NCI-H2029 (cell line): Measurements from ENCODE around the gene MAGEA9.
A peak's percentile ranks its signal among the peaks of the same experiment; 100 is the strongest.
"Not testable (repeated sequence)": the region's sequence is repeated elsewhere in the genome, so short reads cannot be mapped to it uniquely, and the experiment has no call there.

ENCODE experiments used
- DNase-seq: peaks from one replicate; lab custom pipeline; 2025; lab: John Stamatoyannopoulos, UW

The MAGEA9 gene

DNA sequence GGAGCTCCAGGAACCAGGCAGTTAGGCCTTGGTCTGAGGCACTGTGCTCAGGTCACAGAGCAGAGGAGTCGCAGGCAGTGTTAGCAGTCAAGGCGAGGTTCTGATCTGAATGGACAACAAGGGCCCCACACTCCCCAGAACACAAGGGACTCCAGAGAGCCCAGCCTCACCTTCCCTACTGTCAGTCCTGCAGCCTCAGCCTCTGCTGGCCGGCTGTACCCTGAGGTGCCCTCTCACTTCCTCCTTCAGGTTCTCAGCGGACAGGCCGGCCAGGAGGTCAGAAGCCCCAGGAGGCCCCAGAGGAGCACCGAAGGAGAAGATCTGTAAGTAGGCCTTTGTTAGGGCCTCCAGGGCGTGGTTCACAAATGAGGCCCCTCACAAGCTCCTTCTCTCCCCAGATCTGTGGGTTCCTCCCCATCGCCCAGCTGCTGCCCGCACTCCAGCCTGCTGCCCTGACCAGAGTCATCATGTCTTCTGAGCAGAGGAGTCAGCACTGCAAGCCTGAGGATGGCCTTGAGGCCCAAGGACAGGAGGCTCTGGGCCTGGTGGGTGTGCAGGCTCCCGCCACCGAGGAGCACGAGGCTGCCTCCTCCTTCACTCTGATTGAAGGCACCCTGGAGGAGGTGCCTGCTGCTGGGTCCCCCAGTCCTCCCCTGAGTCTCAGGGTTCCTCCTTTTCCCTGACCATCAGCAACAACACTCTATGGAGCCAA is 26.2 kb downstream of the MAGEA9 start:
- no peak for DNase-seq

GRCh38 chrX:149818652-149819051 is 36.9 kb downstream of the MAGEA9 start:
- DNase-seq, result no peak

- no peak for DNase-seq
These were observed 37.6 kb downstream of the MAGEA9 start for GRCh38 chrX:149819371-149819770.

GRCh38 chrX:149825424-149825823 is 43.7 kb downstream of the MAGEA9 start:
- DNase-seq, result peak; percentile 10

DNA sequence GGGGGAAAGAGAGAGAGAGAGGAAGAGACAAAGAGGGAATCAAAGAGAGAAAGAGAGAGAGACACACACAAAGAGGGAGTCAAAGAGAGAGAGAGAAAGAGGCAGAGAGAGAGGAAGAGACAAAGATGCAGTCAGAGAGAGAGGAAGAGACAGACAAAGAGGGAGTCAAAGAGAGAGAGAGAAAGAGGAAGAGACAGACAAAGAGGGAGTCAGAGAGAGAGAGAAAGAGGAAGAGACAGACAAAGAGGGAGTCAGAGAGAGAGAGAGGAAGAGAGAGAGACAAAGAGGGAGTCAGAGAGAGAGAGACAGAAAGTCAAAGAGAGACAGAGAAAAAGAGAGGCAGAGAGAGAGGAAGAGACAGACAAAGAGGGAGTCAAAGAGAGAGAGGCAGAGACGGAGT is 45.5 kb downstream of the MAGEA9 start:
- DNase-seq, result no peak

DNA sequence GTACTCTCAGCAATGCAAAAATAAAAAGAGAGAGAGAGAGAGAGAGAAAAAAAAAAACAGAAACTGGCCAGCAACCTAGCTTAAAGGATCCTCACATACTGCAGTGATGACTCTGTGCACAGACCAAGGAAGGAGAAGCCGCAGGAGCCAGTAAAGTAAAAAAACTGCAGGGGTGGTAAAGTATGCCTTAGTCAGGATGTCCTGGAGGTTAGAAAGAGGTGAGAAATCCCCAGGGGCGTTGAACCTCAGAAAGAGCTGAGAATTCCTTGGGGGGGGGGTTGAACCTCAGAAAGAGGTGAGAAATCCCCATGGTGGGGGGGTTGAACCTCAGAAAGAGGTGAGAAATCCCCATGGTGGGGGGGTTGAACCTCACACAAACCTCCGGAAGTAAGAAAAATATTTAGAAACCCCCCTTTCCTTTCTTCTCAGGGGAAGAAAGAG is 48.0 kb downstream of the MAGEA9 start:
- DNase-seq, result no peak

DNA sequence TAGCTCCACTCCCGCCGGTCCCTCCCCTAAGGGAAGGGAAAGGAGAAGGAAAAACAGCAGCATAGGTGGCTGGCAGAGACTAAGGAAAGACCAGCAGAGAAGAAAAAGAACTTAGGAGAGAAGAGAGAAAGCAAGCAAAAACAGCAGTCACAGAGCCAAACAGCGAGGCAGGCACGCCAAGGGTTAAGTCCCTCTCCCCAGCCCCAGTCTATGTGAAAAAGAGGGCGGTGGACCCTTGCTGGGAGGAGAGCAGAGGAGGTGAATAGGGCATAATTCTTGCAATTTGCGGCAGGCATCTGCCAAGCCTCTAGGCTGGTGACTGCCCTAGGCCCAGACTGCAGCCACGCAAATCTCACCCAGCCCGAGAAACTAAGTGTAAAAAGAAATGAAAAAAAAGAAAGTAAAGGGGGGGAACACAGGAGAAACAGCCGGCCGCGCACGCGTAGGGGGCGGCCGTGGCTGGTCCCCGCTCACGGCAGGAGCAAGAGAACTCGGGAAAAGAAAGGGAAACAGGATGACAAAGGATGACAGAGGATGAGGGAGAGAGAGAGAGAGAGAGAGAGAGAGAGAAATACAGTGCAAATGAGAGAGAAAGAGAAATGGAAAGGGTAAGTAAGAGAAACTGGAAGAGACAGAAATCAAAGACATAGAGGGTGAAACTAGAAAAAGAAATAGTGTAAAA is 48.6 kb downstream of the MAGEA9 start:
- no peak for DNase-seq

DNA sequence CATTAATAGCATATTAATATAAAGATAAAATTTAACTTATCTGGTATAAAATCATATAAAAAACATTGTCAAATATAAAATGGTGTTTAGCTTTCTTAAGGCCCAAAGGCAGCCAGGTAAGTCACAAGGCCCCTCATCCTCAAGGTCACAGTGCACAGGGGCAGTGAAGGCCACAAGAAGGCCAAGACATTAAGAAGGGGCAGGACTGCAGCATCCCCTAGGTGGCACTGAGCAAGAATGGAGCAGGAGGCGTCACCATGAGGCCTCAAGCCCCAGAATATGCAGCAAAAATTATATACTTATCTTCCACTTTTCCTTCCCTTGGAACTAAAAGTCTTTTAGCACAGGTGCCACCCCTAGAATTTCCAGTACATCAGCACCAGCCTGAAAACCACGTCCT is 49.7 kb downstream of the MAGEA9 start:
- DNase-seq, result no peak

DNA sequence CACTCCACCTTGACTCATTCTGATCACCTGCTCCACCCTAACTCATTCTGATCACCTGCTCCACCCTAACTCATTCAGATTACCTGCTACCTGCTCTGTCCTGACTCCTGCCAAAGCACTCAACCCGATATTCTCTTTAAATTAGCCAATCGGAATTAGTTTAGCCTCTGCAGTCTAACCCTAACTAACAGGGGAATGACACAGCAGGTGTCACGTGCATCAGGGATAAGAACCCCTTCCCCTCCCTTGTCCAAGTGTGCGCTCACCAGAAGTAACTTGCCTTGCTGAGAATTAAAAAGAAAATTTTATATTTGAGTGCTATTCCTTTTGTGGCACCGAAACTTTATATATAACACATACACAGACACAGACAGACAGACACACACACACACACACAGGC is 55.0 kb downstream of the MAGEA9 start:
- not testable (repeated sequence) for DNase-seq

GRCh38 chrX:149837167-149837566 is 55.4 kb downstream of the MAGEA9 start:
- no peak for DNase-seq
